B cell (primary cell): ENCODE measurements around the gene EEF1A2. TPM values are rescaled to one million over a fixed set of nuclear protein-coding genes. Genes with fewer than 3 reads are reported as not detected.

Experiments used
- ATAC-seq: fragments of 200-7000 bp; cut with Tn5 transposase; one replicate; pipeline ENCODE4 v1.10.0; 2021; ENCODE audit warnings: low read depth, mild to moderate bottlenecking, moderate number of reproducible peaks, moderate library complexity
- CTCF ChIA-PET: fragments of 350-600 bp; sonication (Branson Sonifier 250); formaldehyde crosslinking; loops from one replicate; lab custom pipeline; 2021; ENCODE audit warnings: antibody characterized with exemption, inconsistent platforms; lab: Charles Lee
- POLR2A ChIA-PET: fragments of 350-600 bp; sonication (Branson Sonifier 250); formaldehyde crosslinking; loops from one replicate; lab custom pipeline; 2021; ENCODE audit warnings: antibody characterized with exemption; lab: Charles Lee
- DNase-seq: peaks from one replicate; pipeline ENCODE4 v3.0.0; 2013
- H2AFZ ChIP-seq: 2 replicates; pipeline ENCODE4 v1.6.1; 2012; ENCODE audit warnings: mild to moderate bottlenecking, low read depth, low read length; ENCODE audit not compliant: insufficient read depth, poor library complexity, severe bottlenecking
- H3K27ac ChIP-seq, 2 donors: 1 replicate in 1 of 2; 2 replicates in 1 of 2; pipeline ENCODE4 v1.5.1; 2012 to 2013; ENCODE audit warnings: low read length in 2 of 2, mild to moderate bottlenecking in 2 of 2, moderate library complexity in 1 of 2
- H3K27me3 ChIP-seq, 4 experiments: fragments of 200-600 bp in 1 of 4; sonication (generic) in 1 of 4; replicated peaks in 1 of 4; 1 replicate in 2 of 4; 2 replicates in 2 of 4; pipeline versions ENCODE4 v1.6.1 to v1.7.0; 2013 to 2016; ENCODE audit warnings: low read length in 3 of 4, mild to moderate bottlenecking in 2 of 4, mixed read lengths in 1 of 4, moderate library complexity in 1 of 4; ENCODE audit not compliant: insufficient read depth in 4 of 4, control insufficient read depth in 3 of 4; ENCODE audit errors: control extremely low read depth in 1 of 4
- H3K36me3 ChIP-seq, 2 experiments: replicated peaks in 1 of 2; 1 replicate in 1 of 2; 2 replicates in 1 of 2; pipeline versions ENCODE4 v1.6.1 to v1.7.1; 2013; ENCODE audit warnings: low read length in 1 of 2; ENCODE audit not compliant: insufficient read depth in 2 of 2, control insufficient read depth in 1 of 2; ENCODE audit errors: control extremely low read depth in 1 of 2, extremely low read depth in 1 of 2
- H3K4me1 ChIP-seq, 2 donors: fragments of 200-600 bp in 1 of 2; sonication (generic) in 1 of 2; 1 replicate in 1 of 2; 2 replicates in 1 of 2; pipeline versions ENCODE4 v1.5.1 to v1.6.1; 2013 to 2017; ENCODE audit warnings: low read length in 2 of 2; ENCODE audit not compliant: control insufficient read depth in 2 of 2, insufficient read depth in 2 of 2
- H3K4me2 ChIP-seq: replicated peaks from 2 replicates; pipeline ENCODE3; 2012; ENCODE audit warnings: mild to moderate bottlenecking, low read depth, low read length; ENCODE audit not compliant: poor library complexity, severe bottlenecking
- H3K4me3 ChIP-seq, 5 experiments: fragments of 200-600 bp in 1 of 5; sonication (generic) in 1 of 5; 1 replicate in 3 of 5; 2 replicates in 2 of 5; pipeline versions ENCODE4 v1.5.1 to v1.7.0; 2011 to 2016; ENCODE audit warnings: low read length in 4 of 5, mild to moderate bottlenecking in 4 of 5, low read depth in 2 of 5, control low read depth in 1 of 5, moderate library complexity in 1 of 5; ENCODE audit not compliant: insufficient read depth in 1 of 5; ENCODE audit errors: control extremely low read depth in 1 of 5, extremely low read depth in 1 of 5
- H3K79me2 ChIP-seq: fragments of 200-600 bp; sonication (generic); one replicate; pipeline ENCODE4 v1.6.0; 2016; ENCODE audit warnings: low read length; ENCODE audit not compliant: control insufficient read depth, insufficient read depth
- H3K9ac ChIP-seq: fragments of 200-600 bp; sonication (generic); 2 replicates; pipeline ENCODE4 v1.6.1; 2017; ENCODE audit warnings: mild to moderate bottlenecking, low read length, moderate library complexity
- H3K9me3 ChIP-seq, 3 donors: one replicate each; pipeline versions ENCODE4 v1.6.1 to v1.7.1; 2013; ENCODE audit warnings: low read length in 2 of 3; ENCODE audit not compliant: control insufficient read depth in 2 of 3, insufficient read depth in 1 of 3; ENCODE audit errors: control extremely low read depth in 1 of 3
- H4K20me1 ChIP-seq: 2 replicates; pipeline ENCODE4 v1.6.0; 2012; ENCODE audit warnings: mild to moderate bottlenecking, low read length; ENCODE audit not compliant: insufficient read depth, control insufficient read depth, poor library complexity, severe bottlenecking
- H3K27ac Mint-ChIP-seq: one replicate; pipeline ENCODE4 v1.8.0; 2021; ENCODE audit warnings: mixed read lengths
- H3K27me3 Mint-ChIP-seq: one replicate; pipeline ENCODE4 v1.8.0; 2021; ENCODE audit warnings: mixed read lengths
- H3K4me1 Mint-ChIP-seq: one replicate; pipeline ENCODE4 v1.8.0; 2021; ENCODE audit warnings: mixed read lengths
- H3K4me3 Mint-ChIP-seq: one replicate; pipeline ENCODE4 v1.8.0; 2021; ENCODE audit warnings: mixed read lengths
- H3K9me3 Mint-ChIP-seq: one replicate; pipeline ENCODE4 v1.8.0; 2022; ENCODE audit warnings: mixed read lengths; ENCODE audit not compliant: insufficient read depth
- EZH2 ChIP-seq: IDR thresholded peaks from 2 replicates; pipeline ENCODE4 v1.6.1; 2012; ENCODE audit warnings: borderline replicate concordance, low read depth, mild to moderate bottlenecking, moderate library complexity, low read length; ENCODE audit not compliant: insufficient read depth, poor library complexity, severe bottlenecking
- WGBS: methylation state at CpG from one replicate; pipeline ENCODE4 v1.1.5; 2013; ENCODE audit warnings: missing lambda C conversion rate; ENCODE audit not compliant: insufficient coverage; 5-methylcytosine and 5-hydroxymethylcytosine counted together
- intact Hi-C: fragments of 100-400 bp; cut with micrococcal nuclease; formaldehyde crosslinking; loops from one replicate; pipeline ENCODE4 v1.10.0; 2022
- polyA plus RNA-seq: library from polyadenylated mRNA; depleted of rRNA; stranded (reverse); fragments of >200 nt; gene quantifications from 2 replicates; pipeline ENCODE4 v1.2.3, GENCODE V29; 2012
- total RNA-seq, 2 donors: library from RNA; stranded (reverse); fragments of 120-200 nt in 1 of 2; gene quantifications; 1 replicate in 1 of 2; 2 replicates in 1 of 2; pipeline versions ENCODE4 v1.2.3 to v1.2.4, GENCODE V29; 2013 to 2022
- TF ChIP-seq, protein P1 (sequence below): fragments of 200-600 bp; IDR thresholded peaks from one replicate; pipeline ENCODE4 v1.8.0; 2022; ENCODE audit warnings: antibody characterized with exemption, mild to moderate bottlenecking

EEF1A2 gene
- total and polyA plus RNA-seq, 2 donors (not counting 1 experiment from before 2014, with no cell fraction given) = 2.2 to 2.9 TPM

DNA sequence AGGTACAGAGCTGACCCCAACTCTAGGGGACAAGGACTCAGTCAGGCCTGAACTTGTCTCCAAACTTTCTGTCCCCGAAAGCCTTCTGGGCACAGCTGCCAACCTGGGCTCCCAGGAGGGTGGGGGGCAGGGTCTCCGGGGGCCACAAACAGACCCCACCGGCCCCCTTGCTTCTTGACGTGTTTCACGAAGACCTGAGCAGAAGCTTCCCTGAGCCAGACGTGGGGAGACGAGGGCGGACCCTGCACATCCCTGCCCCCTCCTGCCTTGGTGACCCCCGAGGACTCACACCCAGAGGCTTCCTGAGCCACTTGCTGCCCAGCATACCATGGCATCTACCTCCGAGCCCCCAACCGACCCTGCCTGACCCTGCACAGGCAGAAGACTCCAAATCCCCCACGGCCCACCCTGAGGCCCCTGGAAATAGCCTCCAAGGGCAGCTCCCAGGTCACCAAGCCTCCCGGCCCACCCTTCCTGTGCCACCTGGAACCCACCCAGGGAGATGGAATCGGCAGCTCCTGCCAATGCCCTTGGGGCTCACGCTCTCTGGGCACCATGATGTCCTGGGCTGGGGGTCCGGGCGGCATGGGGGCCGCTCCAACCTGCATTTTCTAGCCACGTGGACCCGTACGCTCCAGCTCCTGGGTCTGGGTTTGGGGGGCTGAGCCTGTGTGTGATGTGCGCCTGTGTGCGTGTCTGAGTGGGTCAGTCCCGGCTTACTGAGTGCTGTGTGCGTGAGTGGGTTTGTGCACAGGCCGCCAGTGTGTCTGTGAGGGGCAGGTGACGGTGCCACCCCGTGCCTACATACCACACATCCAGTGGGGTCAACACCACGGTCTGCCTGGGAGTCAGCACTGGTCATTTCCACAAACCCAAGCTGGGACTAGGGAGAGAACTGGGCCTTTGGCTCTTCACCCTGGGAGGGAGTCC, 40.8 kb upstream of the EEF1A2 start:
- DNase-seq = no peak
- no peak overlapping the region for H3K4me3 ChIP-seq
- H3K27me3 Mint-ChIP-seq = no peaks in the 10 kb centered on the region
- TF ChIP-seq, protein P1, sequence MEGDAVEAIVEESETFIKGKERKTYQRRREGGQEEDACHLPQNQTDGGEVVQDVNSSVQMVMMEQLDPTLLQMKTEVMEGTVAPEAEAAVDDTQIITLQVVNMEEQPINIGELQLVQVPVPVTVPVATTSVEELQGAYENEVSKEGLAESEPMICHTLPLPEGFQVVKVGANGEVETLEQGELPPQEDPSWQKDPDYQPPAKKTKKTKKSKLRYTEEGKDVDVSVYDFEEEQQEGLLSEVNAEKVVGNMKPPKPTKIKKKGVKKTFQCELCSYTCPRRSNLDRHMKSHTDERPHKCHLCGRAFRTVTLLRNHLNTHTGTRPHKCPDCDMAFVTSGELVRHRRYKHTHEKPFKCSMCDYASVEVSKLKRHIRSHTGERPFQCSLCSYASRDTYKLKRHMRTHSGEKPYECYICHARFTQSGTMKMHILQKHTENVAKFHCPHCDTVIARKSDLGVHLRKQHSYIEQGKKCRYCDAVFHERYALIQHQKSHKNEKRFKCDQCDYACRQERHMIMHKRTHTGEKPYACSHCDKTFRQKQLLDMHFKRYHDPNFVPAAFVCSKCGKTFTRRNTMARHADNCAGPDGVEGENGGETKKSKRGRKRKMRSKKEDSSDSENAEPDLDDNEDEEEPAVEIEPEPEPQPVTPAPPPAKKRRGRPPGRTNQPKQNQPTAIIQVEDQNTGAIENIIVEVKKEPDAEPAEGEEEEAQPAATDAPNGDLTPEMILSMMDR = no peak
- no peak for TF ChIP-seq EZH2
- no peaks in the 10 kb centered on the region for H3K36me3 ChIP-seq
- peak overlapping the region; percentile 92 for H3K4me2 ChIP-seq
- peak overlapping the region; percentile 19 for H3K4me3 Mint-ChIP-seq
- ATAC-seq = no peak
- H3K79me2 ChIP-seq = no peaks in the 10 kb centered on the region
- no peaks in the 10 kb centered on the region for H3K27me3 ChIP-seq
- ChIA-PET POLR2A (interaction anchor here (1.1 to 2.7 kb wide), 4 partner anchors 13 to 102 kb away, joined by 3 to 12 read pairs (median 6); no protein-coding TSS in a partner anchor), CTCF (interaction anchor here (1.2 to 4.7 kb wide), 10 partner anchors 13 to 434 kb away, joined by 3 to 30 read pairs (median 16); partner anchors contain the start of genes HELZ2 and PPDPF)
- peaks cover 50% of the 10 kb centered on the region for H3K4me1 Mint-ChIP-seq
- 96% methylated on average over 23 of the region's 29 CpGs for WGBS
- peak overlapping the region; percentile 59 for H3K27ac Mint-ChIP-seq
- no peak overlapping the region for H3K27ac ChIP-seq
- H3K9me3 ChIP-seq = peaks cover 0 to 3% (median 0%) of the 10 kb centered on the region in 3 donors
- intact Hi-C loops = loop anchor here (5.0 kb wide), 2 partner anchors 198 to 418 kb away; partner anchors contain the start of genes LIME1, SLC2A4RG and UCKL1
- H3K4me1 ChIP-seq = peaks cover 42 to 66% of the 10 kb centered on the region in 2 donors
- no peak overlapping the region for H2AFZ ChIP-seq
- no peak overlapping the region for H3K9ac ChIP-seq
- H4K20me1 ChIP-seq = no peaks in the 10 kb centered on the region
- no peaks in the 10 kb centered on the region for H3K9me3 Mint-ChIP-seq
